Measurements from ENCODE around the gene TMEM259. TPM values are rescaled to one million over a fixed set of nuclear protein-coding genes. Genes with fewer than 3 reads are reported as not detected.
A peak's percentile ranks its signal among the peaks of the same experiment; 100 is the strongest.

The TMEM259 gene
- total and polyA plus RNA-seq, 2 of the 13 experiments (the other 11 are each of a cell fraction or from before 2014, with no cell fraction given), result 64.7 to 164 TPM

DNA sequence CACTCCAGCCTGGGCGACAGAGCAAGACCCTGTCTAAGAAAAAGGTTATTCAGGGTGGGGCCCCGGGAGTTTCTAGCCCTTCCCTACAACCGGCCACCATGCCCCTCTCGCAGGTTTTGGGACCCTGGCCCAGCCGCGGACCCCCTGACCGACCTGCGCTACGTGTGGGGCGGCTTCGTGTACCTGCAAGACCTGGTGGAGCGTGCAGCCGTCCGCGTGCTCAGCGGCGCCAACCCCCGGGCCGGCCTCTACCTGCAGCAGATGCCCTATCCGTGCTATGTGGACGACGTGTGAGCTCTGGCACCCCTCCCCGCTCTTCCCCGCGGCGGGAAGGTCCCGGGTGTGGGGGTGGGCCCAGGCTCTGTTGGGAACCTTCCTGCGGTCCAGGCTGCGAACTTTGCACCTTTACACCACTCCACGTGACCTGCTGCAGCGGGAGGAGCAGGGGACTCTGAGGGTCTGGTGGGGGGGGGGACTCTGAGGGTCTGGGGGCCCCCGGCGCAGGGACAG lies 25.2 kb upstream of the TMEM259 start (continued):
- TF ChIP-seq HOXA7 (CRISPR knock-in tag; IDR thresholded peaks at IDR 0.05) (no peak), RCOR2 (CRISPR knock-in tag; IDR thresholded peaks at IDR 0.05) (no peak), ZNF292 (CRISPR knock-in tag; IDR thresholded peaks at IDR 0.05; ENCODE audit: borderline replicate concordance, low read depth) (peak; percentile 40), FLYWCH1 (CRISPR knock-in tag; IDR thresholded peaks at IDR 0.05) (no peak), RORA (CRISPR knock-in tag; IDR thresholded peaks at IDR 0.05) (no peak), ZNF816 (CRISPR knock-in tag; IDR thresholded peaks at IDR 0.05; ENCODE audit: borderline replicate concordance) (peak; percentile 60; the same call in 1 of the 2 replicates), AGO2 (optimal IDR thresholded peaks at IDR 0.05; ENCODE audit: low read depth, low read length) (no peak), ZBTB42 (CRISPR knock-in tag; IDR thresholded peaks at IDR 0.05) (no peak), TARDBP (CRISPR knock-in tag; IDR thresholded peaks at IDR 0.05) (peak; percentile 24; the same call in 1 of the 2 replicates), EZH2 (conservative IDR thresholded peaks at IDR 0.05; ENCODE audit: low read depth, low read length) (no peak), NFIB (CRISPR knock-in tag; IDR thresholded peaks at IDR 0.05; ENCODE audit: borderline replicate concordance) (no peak), ZNF263 (CRISPR knock-in tag; IDR thresholded peaks at IDR 0.05) (peak; percentile 35; the same call in 1 of the 2 replicates), ZC3H4 (CRISPR knock-in tag; IDR thresholded peaks at IDR 0.05; ENCODE audit: borderline replicate concordance) (no peak), MEIS2 (CRISPR knock-in tag; IDR thresholded peaks at IDR 0.05) (peak; percentile 63; the same call in 1 of the 2 replicates), AGO1 (IDR thresholded peaks at IDR 0.05; ENCODE audit: low read depth, low read length, poor library complexity, severe bottlenecking) (no peak)
- TF ChIP-seq, protein P1, sequence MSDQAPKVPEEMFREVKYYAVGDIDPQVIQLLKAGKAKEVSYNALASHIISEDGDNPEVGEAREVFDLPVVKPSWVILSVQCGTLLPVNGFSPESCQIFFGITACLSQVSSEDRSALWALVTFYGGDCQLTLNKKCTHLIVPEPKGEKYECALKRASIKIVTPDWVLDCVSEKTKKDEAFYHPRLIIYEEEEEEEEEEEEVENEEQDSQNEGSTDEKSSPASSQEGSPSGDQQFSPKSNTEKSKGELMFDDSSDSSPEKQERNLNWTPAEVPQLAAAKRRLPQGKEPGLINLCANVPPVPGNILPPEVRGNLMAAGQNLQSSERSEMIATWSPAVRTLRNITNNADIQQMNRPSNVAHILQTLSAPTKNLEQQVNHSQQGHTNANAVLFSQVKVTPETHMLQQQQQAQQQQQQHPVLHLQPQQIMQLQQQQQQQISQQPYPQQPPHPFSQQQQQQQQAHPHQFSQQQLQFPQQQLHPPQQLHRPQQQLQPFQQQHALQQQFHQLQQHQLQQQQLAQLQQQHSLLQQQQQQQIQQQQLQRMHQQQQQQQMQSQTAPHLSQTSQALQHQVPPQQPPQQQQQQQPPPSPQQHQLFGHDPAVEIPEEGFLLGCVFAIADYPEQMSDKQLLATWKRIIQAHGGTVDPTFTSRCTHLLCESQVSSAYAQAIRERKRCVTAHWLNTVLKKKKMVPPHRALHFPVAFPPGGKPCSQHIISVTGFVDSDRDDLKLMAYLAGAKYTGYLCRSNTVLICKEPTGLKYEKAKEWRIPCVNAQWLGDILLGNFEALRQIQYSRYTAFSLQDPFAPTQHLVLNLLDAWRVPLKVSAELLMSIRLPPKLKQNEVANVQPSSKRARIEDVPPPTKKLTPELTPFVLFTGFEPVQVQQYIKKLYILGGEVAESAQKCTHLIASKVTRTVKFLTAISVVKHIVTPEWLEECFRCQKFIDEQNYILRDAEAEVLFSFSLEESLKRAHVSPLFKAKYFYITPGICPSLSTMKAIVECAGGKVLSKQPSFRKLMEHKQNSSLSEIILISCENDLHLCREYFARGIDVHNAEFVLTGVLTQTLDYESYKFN (CRISPR knock-in tag; conservative IDR thresholded peaks at IDR 0.05), result peak; percentile 86
- TF ChIP-seq, protein P2, sequence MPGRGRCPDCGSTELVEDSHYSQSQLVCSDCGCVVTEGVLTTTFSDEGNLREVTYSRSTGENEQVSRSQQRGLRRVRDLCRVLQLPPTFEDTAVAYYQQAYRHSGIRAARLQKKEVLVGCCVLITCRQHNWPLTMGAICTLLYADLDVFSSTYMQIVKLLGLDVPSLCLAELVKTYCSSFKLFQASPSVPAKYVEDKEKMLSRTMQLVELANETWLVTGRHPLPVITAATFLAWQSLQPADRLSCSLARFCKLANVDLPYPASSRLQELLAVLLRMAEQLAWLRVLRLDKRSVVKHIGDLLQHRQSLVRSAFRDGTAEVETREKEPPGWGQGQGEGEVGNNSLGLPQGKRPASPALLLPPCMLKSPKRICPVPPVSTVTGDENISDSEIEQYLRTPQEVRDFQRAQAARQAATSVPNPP (CRISPR knock-in tag; IDR thresholded peaks at IDR 0.05), result no peak
- TF ChIP-seq, protein P3, sequence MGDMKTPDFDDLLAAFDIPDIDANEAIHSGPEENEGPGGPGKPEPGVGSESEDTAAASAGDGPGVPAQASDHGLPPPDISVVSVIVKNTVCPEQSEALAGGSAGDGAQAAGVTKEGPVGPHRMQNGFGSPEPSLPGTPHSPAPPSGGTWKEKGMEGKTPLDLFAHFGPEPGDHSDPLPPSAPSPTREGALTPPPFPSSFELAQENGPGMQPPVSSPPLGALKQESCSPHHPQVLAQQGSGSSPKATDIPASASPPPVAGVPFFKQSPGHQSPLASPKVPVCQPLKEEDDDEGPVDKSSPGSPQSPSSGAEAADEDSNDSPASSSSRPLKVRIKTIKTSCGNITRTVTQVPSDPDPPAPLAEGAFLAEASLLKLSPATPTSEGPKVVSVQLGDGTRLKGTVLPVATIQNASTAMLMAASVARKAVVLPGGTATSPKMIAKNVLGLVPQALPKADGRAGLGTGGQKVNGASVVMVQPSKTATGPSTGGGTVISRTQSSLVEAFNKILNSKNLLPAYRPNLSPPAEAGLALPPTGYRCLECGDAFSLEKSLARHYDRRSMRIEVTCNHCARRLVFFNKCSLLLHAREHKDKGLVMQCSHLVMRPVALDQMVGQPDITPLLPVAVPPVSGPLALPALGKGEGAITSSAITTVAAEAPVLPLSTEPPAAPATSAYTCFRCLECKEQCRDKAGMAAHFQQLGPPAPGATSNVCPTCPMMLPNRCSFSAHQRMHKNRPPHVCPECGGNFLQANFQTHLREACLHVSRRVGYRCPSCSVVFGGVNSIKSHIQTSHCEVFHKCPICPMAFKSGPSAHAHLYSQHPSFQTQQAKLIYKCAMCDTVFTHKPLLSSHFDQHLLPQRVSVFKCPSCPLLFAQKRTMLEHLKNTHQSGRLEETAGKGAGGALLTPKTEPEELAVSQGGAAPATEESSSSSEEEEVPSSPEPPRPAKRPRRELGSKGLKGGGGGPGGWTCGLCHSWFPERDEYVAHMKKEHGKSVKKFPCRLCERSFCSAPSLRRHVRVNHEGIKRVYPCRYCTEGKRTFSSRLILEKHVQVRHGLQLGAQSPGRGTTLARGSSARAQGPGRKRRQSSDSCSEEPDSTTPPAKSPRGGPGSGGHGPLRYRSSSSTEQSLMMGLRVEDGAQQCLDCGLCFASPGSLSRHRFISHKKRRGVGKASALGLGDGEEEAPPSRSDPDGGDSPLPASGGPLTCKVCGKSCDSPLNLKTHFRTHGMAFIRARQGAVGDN (CRISPR knock-in tag; IDR thresholded peaks at IDR 0.05), result peak; percentile 99
- TF ChIP-seq, protein P4, sequence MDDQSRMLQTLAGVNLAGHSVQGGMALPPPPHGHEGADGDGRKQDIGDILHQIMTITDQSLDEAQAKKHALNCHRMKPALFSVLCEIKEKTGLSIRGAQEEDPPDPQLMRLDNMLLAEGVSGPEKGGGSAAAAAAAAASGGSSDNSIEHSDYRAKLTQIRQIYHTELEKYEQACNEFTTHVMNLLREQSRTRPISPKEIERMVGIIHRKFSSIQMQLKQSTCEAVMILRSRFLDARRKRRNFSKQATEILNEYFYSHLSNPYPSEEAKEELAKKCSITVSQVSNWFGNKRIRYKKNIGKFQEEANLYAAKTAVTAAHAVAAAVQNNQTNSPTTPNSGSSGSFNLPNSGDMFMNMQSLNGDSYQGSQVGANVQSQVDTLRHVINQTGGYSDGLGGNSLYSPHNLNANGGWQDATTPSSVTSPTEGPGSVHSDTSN (CRISPR knock-in tag; IDR thresholded peaks at IDR 0.05; ENCODE audit: borderline replicate concordance), result peak; percentile 40; the same call in 1 of the 2 replicates

All from HepG2 (cell line).